Epithelial cell of esophagus (primary cell): ENCODE results near the gene CNTNAP2.
"Not testable (repeated sequence)": the region's sequence is repeated elsewhere in the genome, so short reads cannot be mapped to it uniquely, and the experiment has no call there.

Experiments used
- DNase-seq: peaks from one replicate; pipeline ENCODE4 v3.0.0; 2010; ENCODE audit warnings: low read depth
- H3K4me3 ChIP-seq: 2 replicates; pipeline ENCODE4 v1.5.1; 2011; ENCODE audit warnings: mild to moderate bottlenecking, low read length, control low read depth
- TF ChIP-seq, protein P1 (sequence below): IDR thresholded peaks from 2 replicates; pipeline ENCODE4 v1.5.1; 2011; ENCODE audit warnings: low read depth, mild to moderate bottlenecking, low read length, control low read depth, inconsistent platforms; ENCODE audit not compliant: insufficient read depth; ENCODE audit errors: missing control alignments

Gene CNTNAP2

DNA sequence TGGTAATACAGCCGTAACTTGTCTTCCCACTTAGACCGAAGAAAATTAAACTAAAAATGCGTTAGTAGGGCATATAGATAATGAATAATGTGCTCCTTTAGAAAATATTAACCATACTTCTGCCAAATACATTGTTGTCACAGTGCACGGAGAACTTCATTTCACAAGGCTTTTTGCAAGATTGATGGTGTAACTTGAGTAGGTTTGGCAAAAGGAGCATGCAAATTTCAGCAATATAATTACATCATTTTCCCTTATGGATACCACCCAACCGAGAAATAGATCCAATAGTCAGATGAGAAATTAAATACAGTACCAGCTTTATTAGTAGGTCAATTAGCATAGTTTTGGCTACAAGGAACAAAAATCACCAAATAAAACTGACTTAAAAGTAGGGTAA lies 1681.4 kb downstream of the CNTNAP2 start:
- no peak overlapping the region for H3K4me3 ChIP-seq
- TF ChIP-seq, protein P1, sequence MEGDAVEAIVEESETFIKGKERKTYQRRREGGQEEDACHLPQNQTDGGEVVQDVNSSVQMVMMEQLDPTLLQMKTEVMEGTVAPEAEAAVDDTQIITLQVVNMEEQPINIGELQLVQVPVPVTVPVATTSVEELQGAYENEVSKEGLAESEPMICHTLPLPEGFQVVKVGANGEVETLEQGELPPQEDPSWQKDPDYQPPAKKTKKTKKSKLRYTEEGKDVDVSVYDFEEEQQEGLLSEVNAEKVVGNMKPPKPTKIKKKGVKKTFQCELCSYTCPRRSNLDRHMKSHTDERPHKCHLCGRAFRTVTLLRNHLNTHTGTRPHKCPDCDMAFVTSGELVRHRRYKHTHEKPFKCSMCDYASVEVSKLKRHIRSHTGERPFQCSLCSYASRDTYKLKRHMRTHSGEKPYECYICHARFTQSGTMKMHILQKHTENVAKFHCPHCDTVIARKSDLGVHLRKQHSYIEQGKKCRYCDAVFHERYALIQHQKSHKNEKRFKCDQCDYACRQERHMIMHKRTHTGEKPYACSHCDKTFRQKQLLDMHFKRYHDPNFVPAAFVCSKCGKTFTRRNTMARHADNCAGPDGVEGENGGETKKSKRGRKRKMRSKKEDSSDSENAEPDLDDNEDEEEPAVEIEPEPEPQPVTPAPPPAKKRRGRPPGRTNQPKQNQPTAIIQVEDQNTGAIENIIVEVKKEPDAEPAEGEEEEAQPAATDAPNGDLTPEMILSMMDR = no peak
- no peak for DNase-seq

DNA sequence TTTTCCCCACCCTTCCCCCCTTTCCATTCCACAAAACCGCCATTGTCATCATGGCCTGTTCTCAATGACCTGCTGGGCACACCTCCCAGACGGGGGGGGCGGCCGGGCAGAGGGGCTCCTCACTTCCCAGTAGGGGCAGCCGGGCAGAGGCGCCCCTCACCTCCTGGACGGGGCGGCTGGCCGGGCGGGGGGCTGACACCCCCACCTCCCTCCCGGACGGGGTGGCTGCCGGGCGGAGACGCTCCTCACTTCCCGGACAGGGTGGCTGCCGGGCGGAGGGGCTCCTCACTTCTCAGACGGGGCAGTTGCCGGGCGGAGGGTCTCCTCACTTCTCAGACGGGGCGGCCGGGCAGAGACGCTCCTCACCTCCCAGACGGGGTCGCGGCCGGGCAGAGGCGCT lies 1685.2 kb downstream of the CNTNAP2 start:
- not testable (repeated sequence) for DNase-seq, H3K4me3 ChIP-seq

- TF ChIP-seq, protein P1 = no peak
- DNase-seq = no peak
Measured at GRCh38 chr7:147803151-147803550, 1686.5 kb downstream of the CNTNAP2 start.

DNA sequence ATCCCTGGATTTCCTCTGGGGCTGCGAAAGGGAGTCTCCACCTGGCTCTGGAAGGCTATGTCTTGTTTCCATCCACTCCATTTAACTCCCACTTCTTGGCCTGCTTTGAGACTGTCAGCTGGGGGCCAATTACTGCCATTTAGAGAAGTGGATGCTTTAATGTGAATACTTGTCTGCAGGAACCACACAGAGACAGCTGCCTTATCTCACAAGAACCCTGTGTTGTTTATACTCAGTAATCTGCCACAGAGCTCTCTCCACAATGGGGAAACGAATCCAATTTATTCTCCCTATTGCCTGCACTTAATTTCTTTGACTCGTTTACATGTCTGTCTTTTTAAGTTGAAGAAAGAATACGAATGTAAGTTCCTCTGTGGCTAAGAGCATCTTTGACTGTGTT lies 1687.0 kb downstream of the CNTNAP2 start:
- no peak for DNase-seq
- TF ChIP-seq, protein P1 = no peak
- no peak overlapping the region for H3K4me3 ChIP-seq

More at GRCh38 chr7:147803151-147803550, 1686.5 kb downstream of the CNTNAP2 start:
- no peak overlapping the region for H3K4me3 ChIP-seq

DNA sequence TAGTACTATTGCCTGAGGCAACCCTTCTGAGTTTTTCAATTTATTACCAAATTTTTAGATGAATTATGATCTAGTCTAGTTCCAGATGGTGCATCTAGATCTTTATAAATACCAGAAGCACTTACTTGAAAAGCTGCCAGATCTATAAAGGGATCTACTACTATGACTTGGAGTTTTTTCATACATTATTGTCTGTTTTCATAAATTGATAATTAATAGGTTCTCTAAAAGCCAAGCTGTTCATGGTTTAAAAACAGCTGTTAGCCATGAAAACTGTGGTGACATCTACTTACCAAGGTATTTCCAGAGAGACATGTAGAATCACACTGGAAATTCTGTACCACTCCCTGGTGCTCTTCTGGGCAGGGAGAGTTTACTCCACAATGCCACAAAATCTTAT lies 1687.4 kb downstream of the CNTNAP2 start:
- no peak overlapping the region for H3K4me3 ChIP-seq
- DNase-seq = no peak
- TF ChIP-seq, protein P1 = no peak

GRCh38 chr7:147805996-147806576 lies 1689.5 kb downstream of the CNTNAP2 start:
- TF ChIP-seq, protein P1 = no peak
- no peak overlapping the region for H3K4me3 ChIP-seq
- DNase-seq = no peak

DNA sequence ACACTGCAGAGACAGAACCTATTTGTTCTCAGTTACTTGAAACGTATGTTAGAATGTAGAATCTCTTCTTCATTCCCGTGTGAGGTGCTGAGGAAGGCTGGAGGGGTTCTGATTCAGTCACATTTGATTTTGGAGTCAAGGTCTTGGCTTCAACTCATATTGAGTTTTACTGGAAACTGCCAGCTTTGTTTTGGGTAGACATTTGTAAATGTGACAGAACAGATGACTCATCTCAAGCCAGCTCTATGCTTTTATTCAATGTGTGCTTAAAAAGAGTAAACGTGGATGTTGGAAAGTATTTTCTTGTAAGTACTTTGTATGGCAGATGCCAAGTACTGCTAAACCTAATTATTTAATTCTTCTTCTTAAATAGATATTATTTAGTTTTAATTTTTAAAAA lies 1693.2 kb downstream of the CNTNAP2 start:
- TF ChIP-seq, protein P1 = no peak
- no peak overlapping the region for H3K4me3 ChIP-seq
- DNase-seq = no peak

GRCh38 chr7:147810269-147810668 lies 1693.7 kb downstream of the CNTNAP2 start:
- DNase-seq = no peak

More at GRCh38 chr7:147810269-147810668, 1693.7 kb downstream of the CNTNAP2 start:
- TF ChIP-seq, protein P1 = no peak
- no peak overlapping the region for H3K4me3 ChIP-seq
